GM12874 (cell line): ENCODE measurements around the gene VAT1L.

Source experiments
- CTCF ChIP-seq: IDR thresholded peaks from 2 replicates; pipeline ENCODE4 v1.5.1; 2011; ENCODE audit warnings: low read depth, mild to moderate bottlenecking, control low read depth, low read length, moderate library complexity; ENCODE audit not compliant: insufficient read depth

The VAT1L gene

GRCh38 chr16:77763994-77764393 lies 24.4 kb upstream of the VAT1L start:
- TF ChIP-seq CTCF = no peak

- no peak for TF ChIP-seq CTCF
Observed at GRCh38 chr16:77767211-77767610, 21.2 kb upstream of the VAT1L start.

GRCh38 chr16:77767826-77768225 lies 20.5 kb upstream of the VAT1L start:
- TF ChIP-seq CTCF = no peak

GRCh38 chr16:77775911-77776909 lies 12.2 kb upstream of the VAT1L start:
- TF ChIP-seq CTCF = no peak

- no peak for TF ChIP-seq CTCF
Observed at GRCh38 chr16:77777745-77778144, 10.6 kb upstream of the VAT1L start.

- TF ChIP-seq CTCF = no peak
Observed at GRCh38 chr16:77780378-77780837, 8.0 kb upstream of the VAT1L start.

- no peak for TF ChIP-seq CTCF
Observed at GRCh38 chr16:77781091-77781490, 7.3 kb upstream of the VAT1L start.
